OCI-LY1 (cell line): Measurements from ENCODE around the gene BTG4.

Source experiments
- H2AFZ ChIP-seq: fragments of 200-600 bp; sonication (generic), shearing (Covaris generic); 2 replicates; pipeline ENCODE4 v1.6.0; 2014; ENCODE audit warnings: antibody characterized with exemption, mild to moderate bottlenecking, low read length
- H3F3A ChIP-seq: fragments of 200-600 bp; sonication (generic), shearing (Covaris generic); 2 replicates; pipeline ENCODE4 v1.6.0; 2014; ENCODE audit warnings: mild to moderate bottlenecking, antibody characterized with exemption, low read length, moderate library complexity; ENCODE audit not compliant: insufficient read depth
- H3K27ac ChIP-seq: fragments of 200-600 bp; sonication (generic); 2 replicates; pipeline ENCODE4 v1.5.1; 2014; ENCODE audit warnings: low read length, mixed run types, mild to moderate bottlenecking, low read depth; ENCODE audit not compliant: poor library complexity, severe bottlenecking
- H3K27me3 ChIP-seq: fragments of 200-600 bp; sonication (generic); 2 replicates; pipeline ENCODE4 v1.6.0; 2014; ENCODE audit warnings: antibody characterized with exemption, mild to moderate bottlenecking, low read length, moderate library complexity; ENCODE audit not compliant: insufficient read depth
- H3K36me3 ChIP-seq: fragments of 200-600 bp; sonication (generic); 2 replicates; pipeline ENCODE4 v1.6.1; 2014; ENCODE audit warnings: mild to moderate bottlenecking, antibody characterized with exemption, low read length, moderate library complexity, mixed read lengths; ENCODE audit not compliant: insufficient read depth
- H3K4me1 ChIP-seq: fragments of 200-600 bp; sonication (generic); 2 replicates; pipeline ENCODE4 v1.5.1; 2014; ENCODE audit warnings: mild to moderate bottlenecking, low read length, moderate library complexity; ENCODE audit not compliant: insufficient read depth, severe bottlenecking
- H3K4me2 ChIP-seq: fragments of 200-600 bp; sonication (generic), shearing (Covaris generic); 2 replicates; pipeline ENCODE4 v1.6.1; 2014; ENCODE audit warnings: low read length
- H3K4me3 ChIP-seq: fragments of 200-600 bp; sonication (generic); 2 replicates; pipeline ENCODE4 v1.5.1; 2014; ENCODE audit warnings: low read length, low read depth, mild to moderate bottlenecking, mixed read lengths; ENCODE audit not compliant: poor library complexity, severe bottlenecking
- H3K79me2 ChIP-seq: fragments of 200-600 bp; shearing (Covaris generic); 2 replicates; pipeline ENCODE4 v1.6.1; 2016; ENCODE audit warnings: mixed run types, low read length, mixed read lengths; ENCODE audit not compliant: insufficient read depth
- H3K9ac ChIP-seq: fragments of 200-600 bp; sonication (generic), shearing (Covaris generic); 2 replicates; pipeline ENCODE4 v1.6.1; 2014; ENCODE audit warnings: mild to moderate bottlenecking, low read length, mixed read lengths
- H3K9me2 ChIP-seq: fragments of 200-600 bp; sonication (generic), shearing (Covaris generic); 2 replicates; pipeline ENCODE4 v1.6.1; 2014; ENCODE audit warnings: low read depth, mild to moderate bottlenecking, low read length, mixed read lengths
- H3K9me3 ChIP-seq: fragments of 200-600 bp; shearing (Covaris generic); 2 replicates; pipeline ENCODE4 v1.6.1; 2014; ENCODE audit warnings: low read length, mixed read lengths
- H4K20me1 ChIP-seq: fragments of 200-600 bp; sonication (generic), shearing (Covaris generic); 2 replicates; pipeline ENCODE4 v1.6.0; 2016; ENCODE audit warnings: mild to moderate bottlenecking, low read length; ENCODE audit not compliant: insufficient read depth
- CTCF ChIP-seq: fragments of 200-600 bp; sonication (generic), shearing (Covaris generic); IDR thresholded peaks from 2 replicates; pipeline ENCODE4 v1.5.1; 2017; ENCODE audit warnings: mild to moderate bottlenecking, antibody characterized with exemption, low read length, moderate library complexity, mixed read lengths
- EZH2 ChIP-seq: fragments of 200-600 bp; sonication (generic), shearing (Covaris generic); IDR thresholded peaks from 2 replicates; pipeline ENCODE4 v1.8.0; 2017; ENCODE audit warnings: borderline replicate concordance, mixed run types, mild to moderate bottlenecking, antibody characterized with exemption, low read length, moderate library complexity, mixed read lengths

Gene BTG4

DNA sequence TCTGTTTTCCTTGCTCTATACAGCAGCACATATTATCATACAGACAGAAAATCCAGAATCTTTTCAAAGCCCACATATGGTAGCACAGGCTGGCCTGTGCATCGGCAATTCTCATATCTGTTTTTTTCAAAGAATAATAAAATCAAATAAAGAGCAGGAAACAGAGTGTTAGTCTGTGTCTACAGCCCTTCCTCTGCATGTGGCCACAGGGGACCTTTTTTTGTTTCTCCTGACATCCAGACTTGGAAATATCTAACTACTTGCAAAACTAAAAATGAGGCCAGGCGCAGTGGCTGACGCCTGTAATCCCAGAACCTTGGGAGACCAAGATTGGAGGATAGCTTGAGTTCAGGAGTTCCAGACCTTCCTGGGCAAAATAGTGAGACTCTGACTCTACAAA lies 48.6 kb upstream of the BTG4 start:
- Histone ChIP-seq H3K9me2 (no peaks in the 10 kb centered on the region), H3K36me3 (no peaks in the 10 kb centered on the region), H2AFZ (no peak overlapping the region), H3K79me2 (no peaks in the 10 kb centered on the region), H3K27me3 (no peaks in the 10 kb centered on the region), H3K27ac (no peak overlapping the region), H3K9ac (no peak overlapping the region), H3F3A (no peaks in the 10 kb centered on the region), H4K20me1 (no peaks in the 10 kb centered on the region), H3K4me2 (no peak overlapping the region), H3K4me3 (no peak overlapping the region), H3K4me1 (no peaks in the 10 kb centered on the region), H3K9me3 (no peaks in the 10 kb centered on the region)
- no peak for TF ChIP-seq EZH2
- no peak for TF ChIP-seq CTCF

DNA sequence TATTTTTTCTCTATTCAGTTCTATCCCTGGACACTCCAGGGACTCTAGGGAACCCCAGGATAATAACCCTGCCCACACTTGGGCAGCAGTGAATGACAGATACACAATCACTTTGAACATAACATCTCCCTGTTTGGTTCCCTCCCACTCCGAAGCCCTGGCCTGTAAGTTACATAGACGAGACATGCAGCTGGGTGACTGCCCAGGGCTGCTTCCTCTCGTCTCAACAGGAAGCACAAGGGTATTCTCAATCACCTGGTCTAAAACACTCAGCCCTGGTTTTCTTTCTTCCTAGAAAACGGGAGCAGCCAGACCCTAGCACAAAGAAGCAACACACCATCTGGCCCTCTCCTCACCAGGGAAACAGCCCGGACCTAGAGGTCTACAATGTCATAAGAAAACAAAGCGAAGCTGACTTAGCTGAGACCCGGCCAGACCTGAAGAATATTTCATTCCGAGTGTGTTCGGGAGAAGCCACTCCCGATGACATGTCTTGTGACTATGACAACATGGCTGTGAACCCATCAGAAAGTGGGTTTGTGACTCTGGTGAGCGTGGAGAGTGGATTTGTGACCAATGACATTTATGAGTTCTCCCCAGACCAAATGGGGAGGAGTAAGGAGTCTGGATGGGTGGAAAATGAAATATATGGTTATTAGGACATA lies 47.7 kb upstream of the BTG4 start:
- Histone ChIP-seq H3K9me2 (no peaks in the 10 kb centered on the region), H3K9ac (no peak overlapping the region), H3K27me3 (no peaks in the 10 kb centered on the region), H3K79me2 (no peaks in the 10 kb centered on the region), H4K20me1 (no peaks in the 10 kb centered on the region), H3F3A (no peaks in the 10 kb centered on the region), H2AFZ (no peak overlapping the region), H3K4me1 (no peaks in the 10 kb centered on the region), H3K36me3 (no peaks in the 10 kb centered on the region), H3K4me3 (no peak overlapping the region), H3K9me3 (no peaks in the 10 kb centered on the region), H3K4me2 (no peak overlapping the region), H3K27ac (no peak overlapping the region)
- no peak for TF ChIP-seq CTCF
- TF ChIP-seq EZH2, result no peak

DNA sequence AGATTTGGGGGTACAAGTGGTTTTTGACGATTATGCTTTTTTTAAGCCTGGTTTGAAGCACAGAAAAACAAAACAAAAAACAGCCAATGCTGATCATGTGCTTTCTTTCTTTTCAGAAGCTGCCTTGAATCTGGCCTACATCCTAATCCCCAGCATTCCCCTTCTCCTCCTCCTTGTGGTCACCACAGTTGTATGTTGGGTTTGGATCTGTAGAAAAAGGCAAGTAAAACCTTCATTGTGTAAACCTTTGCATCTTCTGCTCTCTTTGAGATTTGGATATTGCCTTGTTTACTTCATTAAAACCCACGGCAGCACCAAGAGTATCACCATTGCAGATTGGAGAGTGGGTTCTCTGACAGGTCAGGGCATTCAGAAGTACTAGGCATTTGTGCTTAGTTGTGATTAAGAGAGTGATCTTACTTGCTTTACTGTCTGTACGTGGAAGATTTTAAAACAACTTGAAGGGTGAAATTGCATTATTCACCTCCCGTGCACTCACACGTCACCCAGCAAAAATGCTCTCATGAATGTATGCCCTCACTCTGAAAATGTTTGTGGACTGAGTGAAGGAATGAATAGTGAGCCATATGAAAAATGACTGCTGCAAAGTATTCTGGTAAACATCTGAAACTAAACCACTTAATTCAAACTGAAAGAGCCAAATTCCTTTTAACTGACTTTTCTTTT lies 45.4 kb upstream of the BTG4 start:
- H3K9ac ChIP-seq, result no peak overlapping the region
- H3K27ac ChIP-seq, result no peak overlapping the region
- no peaks in the 10 kb centered on the region for H3K36me3 ChIP-seq
- no peaks in the 10 kb centered on the region for H3K27me3 ChIP-seq
- no peak overlapping the region for H2AFZ ChIP-seq
- no peaks in the 10 kb centered on the region for H4K20me1 ChIP-seq
- no peaks in the 10 kb centered on the region for H3K79me2 ChIP-seq
- H3F3A ChIP-seq, result no peaks in the 10 kb centered on the region
- no peaks in the 10 kb centered on the region for H3K9me2 ChIP-seq
- TF ChIP-seq EZH2 (no peak), CTCF (no peak)
- H3K4me1 ChIP-seq, result no peaks in the 10 kb centered on the region
- H3K4me2 ChIP-seq, result no peak overlapping the region
- no peak overlapping the region for H3K4me3 ChIP-seq
- no peaks in the 10 kb centered on the region for H3K9me3 ChIP-seq
